Hepatocyte (in vitro differentiated cells): ENCODE results near the gene BAZ2A.

Experiments used
- CTCF ChIP-seq: fragments of 200-600 bp; sonication (generic); IDR thresholded peaks from 2 replicates; pipeline ENCODE4 v1.5.1; 2016; ENCODE audit warnings: antibody characterized with exemption, mild to moderate bottlenecking; ENCODE audit not compliant: poor library complexity
- EZH2 ChIP-seq: fragments of 200-600 bp; sonication (generic); IDR thresholded peaks from 2 replicates; pipeline ENCODE4 v1.6.1; 2016; ENCODE audit warnings: antibody characterized with exemption, mild to moderate bottlenecking, borderline replicate concordance

DNA sequence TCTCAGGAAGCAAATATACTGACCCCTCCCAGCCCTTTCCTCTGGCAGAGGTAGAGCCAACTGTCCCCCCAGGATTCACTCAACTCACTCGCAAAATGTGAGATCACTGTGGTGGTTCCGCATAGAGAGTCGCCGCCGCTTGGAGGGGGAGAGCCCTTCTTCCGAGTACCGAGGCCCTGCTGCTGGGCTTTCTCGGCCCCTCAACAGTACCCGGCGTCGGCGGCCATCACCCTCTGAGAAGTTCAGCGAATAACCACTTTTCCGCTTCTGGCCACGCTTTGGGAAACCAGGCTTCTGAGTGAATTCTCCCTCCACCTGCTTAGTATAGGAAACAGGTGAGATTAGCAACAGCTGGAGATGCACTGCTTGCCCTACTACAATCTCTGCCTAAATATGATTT lies 31.1 kb downstream of the BAZ2A start:
- no peak for TF ChIP-seq CTCF
- TF ChIP-seq EZH2, result no peak
